Heart left ventricle (tissue), 16 donors: ENCODE results near the gene ISOC1. TPM values are rescaled to one million over a fixed set of nuclear protein-coding genes. Genes with fewer than 3 reads are reported as not detected.

Experiments
- ATAC-seq, 4 donors: fragments of 200-7000 bp; cut with Tn5 transposase; one replicate each; pipeline ENCODE4 v1.9.1; 2020 to 2022; ENCODE audit warnings: moderate library complexity in 4 of 4, mild to moderate bottlenecking in 3 of 4, moderate number of reproducible peaks in 1 of 4
- DNase-seq, 5 donors: peaks; one replicate each; pipeline ENCODE4 v3.0.0-alpha.2; 2020
- H3K27ac ChIP-seq, 12 donors: fragments of 200-600 bp; sonication (generic) in 4 of 12; one replicate each; pipeline versions ENCODE4 v1.5.0 to v1.8.0; 2016 to 2022; ENCODE audit warnings: mild to moderate bottlenecking in 2 of 12
- H3K27me3 ChIP-seq, 9 donors: fragments of 200-600 bp; sonication (generic) in 2 of 9; one replicate each; pipeline versions ENCODE4 v1.5.1 to v1.8.0; 2016 to 2022; ENCODE audit warnings: mild to moderate bottlenecking in 3 of 9
- H3K36me3 ChIP-seq, 9 donors: fragments of 200-600 bp; sonication (generic) in 2 of 9; one replicate each; pipeline versions ENCODE4 v1.5.0 to v1.8.0; 2018 to 2022; ENCODE audit warnings: mild to moderate bottlenecking in 2 of 9
- H3K4me1 ChIP-seq, 12 donors: fragments of 200-600 bp; sonication (generic) in 4 of 12; one replicate each; pipeline versions ENCODE4 v1.5.0 to v1.8.0; 2016 to 2022; ENCODE audit warnings: mild to moderate bottlenecking in 3 of 12
- H3K4me3 ChIP-seq, 12 donors: fragments of 200-600 bp; sonication (generic) in 4 of 12; one replicate each; pipeline versions ENCODE4 v1.5.0 to v1.8.0; 2017 to 2022; ENCODE audit warnings: mild to moderate bottlenecking in 9 of 12, moderate library complexity in 4 of 12
- H3K9me3 ChIP-seq, 12 donors: fragments of 200-600 bp; sonication (generic) in 4 of 12; one replicate each; pipeline versions ENCODE4 v1.5.0 to v1.8.0; 2016 to 2022; ENCODE audit warnings: mild to moderate bottlenecking in 1 of 12
- CTCF ChIP-seq, 12 donors: fragments of 200-600 bp; sonication (generic) in 4 of 12; IDR thresholded peaks; one replicate each; pipeline versions ENCODE4 v1.5.0 to v1.8.0; 2018 to 2022; ENCODE audit warnings: antibody characterized with exemption in 12 of 12, mild to moderate bottlenecking in 5 of 12
- POLR2A ChIP-seq, 2 donors: fragments of 450-650 bp; IDR thresholded peaks; one replicate each; pipeline ENCODE4 v1.6.1; 2017; ENCODE audit warnings: antibody characterized with exemption in 2 of 2, mild to moderate bottlenecking in 2 of 2, moderate library complexity in 2 of 2
- WGBS, 4 donors: extraction: QIAGEN DNeasy Blood & Tissue Kit in 2 of 4; methylation state at CpG; one replicate each; pipeline versions ENCODE4 v1.1.5 to v1.1.7; 2013 to 2018; 5-methylcytosine and 5-hydroxymethylcytosine counted together
- intact Hi-C, 10 donors: fragments of 100-400 bp; cut with DNase I; formaldehyde crosslinking; loops; one replicate each; pipeline versions ENCODE4 v1.11.1 to v1.14.2; 2022
- polyA plus RNA-seq, 2 donors: library from polyadenylated mRNA; stranded (reverse); fragments of 200-250 nt; gene quantifications; one replicate each; pipeline ENCODE4 v1.2.3, GENCODE V29; 2013
- total RNA-seq, 9 donors: library from RNA; depleted of rRNA in 2 of 9; stranded (reverse); fragments of >200 nt in 2 of 9; fragmentation: NEBNext Ultra II Directional in 3 of 9; extraction: Animal tissue kit (Norgen Biotek cat#: 25700) in 3 of 9; gene quantifications; one replicate each; pipeline versions ENCODE4 v1.1.0 to v1.2.4, GENCODE V29; 2016 to 2023
- donor health status: ischemic (EF 13 %, LVEDD 7.1; RV severe dilation, severe dysfunction).
- donor health status: healthy with polysubstance abuse.
- donor health status: DM: no; HTN: yes; CAD: no.
- donor health status: DM: no; HTN: no; CAD: no.
- donor health status: ischemic (EF 25% LVEDD 6.9; RV normal size, moderate dysfunction).
- donor health status: ischemic (EF 25% LVEDD 5.7; RV mildly dilated, moderate dysfunction).
- donor health status: healthy.
- donor health status: DM: yes; HTN: yes; CAD: no.
- donor health status: ischemic (EF 35%, LVEDD 5.7; RV mildly dilated, moderate dysfunction).
- donor health status: nonischemic (EF 11% LVEDD 7.7; RV severe dilation, severe dysfunction).
- donor health status: DM: yes; HTN: yes; CAD: no.
- donor health status: PGD.
- donor health status: ischemic (EF 29% LVEDD 5.4; RV normal size, mild dysfunction).
- donor health status: nonischemic (EF 23%, LVEDD 6.1; RV moderate dilation, normal function).

Gene ISOC1
- total and polyA plus RNA-seq, 11 donors, result 42.3 to 98.6 (median 72.7) TPM

GRCh38 chr5:129133553-129133952 is 39.0 kb downstream of the ISOC1 start:
- no peak for DNase-seq
- intact Hi-C loops, result loop anchor here in 5 of 10 donors (5.0 to 10.0 kb wide), 2 partner anchors 226 to 229 kb away; no protein-coding TSS in a partner anchor
- TF ChIP-seq POLR2A (IDR thresholded peaks at IDR 0.05), result no peak
- TF ChIP-seq CTCF (IDR thresholded peaks at IDR 0.05), result no peak

GRCh38 chr5:129135633-129136032 is 41.1 kb downstream of the ISOC1 start:
- intact Hi-C loops, result loop anchor here in 4 of 10 donors (10.0 kb wide), 1 partner anchor 231 kb away; no protein-coding TSS in a partner anchor
- Histone ChIP-seq H3K4me3 (no peak overlapping the region), H3K4me1 (no peaks in the 10 kb centered on the region), H3K27ac (no peak overlapping the region), H3K27me3 (no peaks in the 10 kb centered on the region), H3K36me3 (no peaks in the 10 kb centered on the region), H3K9me3 (peaks cover 0 to 6% (median 0%) of the 10 kb centered on the region in 12 donors)
- DNase-seq (no peak), ATAC-seq (no peak)
- TF ChIP-seq CTCF (IDR thresholded peaks at IDR 0.05) (peak in 3 of 12 donors; percentile 4 to 15 (median 10)), POLR2A (IDR thresholded peaks at IDR 0.05) (no peak)

More at GRCh38 chr5:129133553-129133952, 39.0 kb downstream of the ISOC1 start:
- no peak overlapping the region for H3K4me3 ChIP-seq
- H3K4me1 ChIP-seq, result no peaks in the 10 kb centered on the region
- no peaks in the 10 kb centered on the region for H3K36me3 ChIP-seq
- no peaks in the 10 kb centered on the region for H3K27me3 ChIP-seq
- H3K9me3 ChIP-seq, result peaks cover 0 to 6% (median 0%) of the 10 kb centered on the region in 12 donors
- ATAC-seq, result no peak
- WGBS, 4 donors, result 87 to 90% (median 88%) methylated on average over 1 of the region's 1 CpG
- no peak overlapping the region for H3K27ac ChIP-seq

GRCh38 chr5:129137637-129138036 is 43.1 kb downstream of the ISOC1 start:
- Histone ChIP-seq H3K4me3 (no peak overlapping the region), H3K27me3 (no peaks in the 10 kb centered on the region), H3K36me3 (no peaks in the 10 kb centered on the region), H3K4me1 (peaks cover 0 to 4% (median 0%) of the 10 kb centered on the region in 12 donors), H3K27ac (no peak overlapping the region), H3K9me3 (peaks cover 0 to 6% (median 0%) of the 10 kb centered on the region in 12 donors)
- TF ChIP-seq CTCF (IDR thresholded peaks at IDR 0.05) (no peak), POLR2A (IDR thresholded peaks at IDR 0.05) (no peak)
- ATAC-seq (no peak), DNase-seq (no peak)
- intact Hi-C loops, result loop anchor here in 4 of 10 donors (10.0 kb wide), 1 partner anchor 233 kb away; no protein-coding TSS in a partner anchor

GRCh38 chr5:129141078-129141477 is 46.5 kb downstream of the ISOC1 start:
- WGBS, 4 donors, result 68 to 76% (median 72%) methylated on average over 4 of the region's 4 CpGs
- DNase-seq (no peak), ATAC-seq (no peak)
- TF ChIP-seq POLR2A (IDR thresholded peaks at IDR 0.05) (no peak), CTCF (IDR thresholded peaks at IDR 0.05) (no peak)
- H3K9me3 ChIP-seq, result peaks cover 0 to 11% (median 0%) of the 10 kb centered on the region in 12 donors
- intact Hi-C loops, result no loop called here
- H3K36me3 ChIP-seq, result no peaks in the 10 kb centered on the region
- H3K27ac ChIP-seq, result no peak overlapping the region
- H3K4me1 ChIP-seq, result peaks cover 0 to 4% (median 0%) of the 10 kb centered on the region in 12 donors
- H3K27me3 ChIP-seq, result no peaks in the 10 kb centered on the region
- no peak overlapping the region for H3K4me3 ChIP-seq
